Measurements from ENCODE around the gene FBXW9.
"Not testable (repeated sequence)": the region's sequence is repeated elsewhere in the genome, so short reads cannot be mapped to it uniquely, and the experiment has no call there.

Gene FBXW9

GRCh38 chr19:12715929-12716328, 19.5 kb upstream of the FBXW9 start:
- no peak for DNase-seq (ENCODE audit: low read depth, low spot score)

GRCh38 chr19:12715102-12715501, 18.7 kb upstream of the FBXW9 start:
- no peak for DNase-seq (ENCODE audit: low read depth, low spot score)

- not testable (repeated sequence) for DNase-seq (ENCODE audit: low read depth, low spot score)
Observed at GRCh38 chr19:12713304-12713703, 16.9 kb upstream of the FBXW9 start.

GRCh38 chr19:12712077-12712476, 15.6 kb upstream of the FBXW9 start:
- not testable (repeated sequence) for DNase-seq (ENCODE audit: low read depth, low spot score)

- DNase-seq (ENCODE audit: low read depth, low spot score): no peak
Observed at GRCh38 chr19:12711187-12711586, 14.8 kb upstream of the FBXW9 start.

GRCh38 chr19:12708641-12709040, 12.2 kb upstream of the FBXW9 start:
- DNase-seq (ENCODE audit: low read depth, low spot score): no peak

GRCh38 chr19:12706332-12706718, 9.9 kb upstream of the FBXW9 start:
- DNase-seq (ENCODE audit: low read depth, low spot score): no peak

GRCh38 chr19:12705654-12706331, 9.4 kb upstream of the FBXW9 start:
- no peak for DNase-seq (ENCODE audit: low read depth, low spot score)

GRCh38 chr19:12705169-12705568, 8.7 kb upstream of the FBXW9 start:
- no peak for DNase-seq (ENCODE audit: low read depth, low spot score)

- DNase-seq (ENCODE audit: low read depth, low spot score): no peak
Observed at GRCh38 chr19:12703046-12703445, 6.6 kb upstream of the FBXW9 start.

GRCh38 chr19:12701596-12702282, 5.3 kb upstream of the FBXW9 start:
- DNase-seq (ENCODE audit: low read depth, low spot score): no peak

GRCh38 chr19:12698138-12698537, 1.7 kb upstream of the FBXW9 start:
- no peak for DNase-seq (ENCODE audit: low read depth, low spot score)

GRCh38 chr19:12697425-12697824, 994 bp upstream of the FBXW9 start:
- DNase-seq (ENCODE audit: low read depth, low spot score): not testable (repeated sequence)

GRCh38 chr19:12695997-12696365, 450 bp downstream of the FBXW9 start:
- DNase-seq (ENCODE audit: low read depth, low spot score): no peak

- DNase-seq (ENCODE audit: low read depth, low spot score): no peak
Observed at GRCh38 chr19:12695514-12695913, 917 bp downstream of the FBXW9 start.

GRCh38 chr19:12695096-12695495, 1.3 kb downstream of the FBXW9 start:
- no peak for DNase-seq (ENCODE audit: low read depth, low spot score)

- DNase-seq (ENCODE audit: low read depth, low spot score): no peak
Observed at GRCh38 chr19:12694641-12695040, 1.8 kb downstream of the FBXW9 start.

GRCh38 chr19:12692960-12693359, 3.5 kb downstream of the FBXW9 start:
- DNase-seq (ENCODE audit: low read depth, low spot score): no peak

- no peak for DNase-seq (ENCODE audit: low read depth, low spot score)
Observed at GRCh38 chr19:12689581-12690216, 6.7 kb downstream of the FBXW9 start.

- DNase-seq (ENCODE audit: low read depth, low spot score): no peak
Observed at GRCh38 chr19:12689012-12689411, 7.4 kb downstream of the FBXW9 start.

GRCh38 chr19:12687496-12688196, 8.8 kb downstream of the FBXW9 start, which contains the start of gene GNG14:
Gene GNG14 (plus strand): TSS chr19:12687998. CDS start chr19:12688049, 51 bp downstream.
- DNase-seq (ENCODE audit: low read depth, low spot score): no peak

- no peak for DNase-seq (ENCODE audit: low read depth, low spot score)
Observed at GRCh38 chr19:12685831-12686230, 10.6 kb downstream of the FBXW9 start.
